ENCODE data around the gene TCERG1L. TPM values are rescaled to one million over a fixed set of nuclear protein-coding genes. Genes with fewer than 3 reads are reported as not detected.

TCERG1L gene
- polyA plus RNA-seq, 1 donor from 2014 or later: 0.53 TPM

GRCh38 chr10:131109726-131110125, 201.8 kb downstream of the TCERG1L start:
- Histone ChIP-seq H3K79me2 (replicated peaks; ENCODE audit: insufficient read depth, low read length) (no peaks in the 10 kb centered on the region), H4K20me1 (ENCODE audit: insufficient read depth) (no peaks in the 10 kb centered on the region), H3K9me2 (ENCODE audit: insufficient read depth, low read length) (no peaks in the 10 kb centered on the region), H3F3A (ENCODE audit: insufficient read depth, low read length, poor library complexity, severe bottlenecking) (no peaks in the 10 kb centered on the region), H3K27me3 (ENCODE audit: insufficient read depth, low read depth, low read length) (no peaks in the 10 kb centered on the region), H3K9ac (ENCODE audit: low read length) (no peak overlapping the region), H3K4me3 (ENCODE audit: low read length) (no peak overlapping the region), H3K36me3 (ENCODE audit: insufficient read depth, low read length) (no peaks in the 10 kb centered on the region), H2AFZ (ENCODE audit: low read depth, low read length) (no peak overlapping the region), H3K27ac (ENCODE audit: low read length) (no peak overlapping the region), H3K9me3 (ENCODE audit: low read length) (no peaks in the 10 kb centered on the region), H3K4me2 (ENCODE audit: low read length) (no peak overlapping the region)
- no peak for TF ChIP-seq EP300 (conservative IDR thresholded peaks at IDR 0.05; ENCODE audit: poor library complexity, severe bottlenecking)
- no peak for TF ChIP-seq RAD21 (conservative IDR thresholded peaks at IDR 0.05)
- TF ChIP-seq TAF1 (IDR thresholded peaks at IDR 0.05; ENCODE audit: low read depth): no peak
- no peak for TF ChIP-seq CTCF (IDR thresholded peaks at IDR 0.05; ENCODE audit: poor library complexity, severe bottlenecking)
- TF ChIP-seq POLR2AphosphoS5 (IDR thresholded peaks at IDR 0.05): no peak
- TF ChIP-seq, protein P1, sequence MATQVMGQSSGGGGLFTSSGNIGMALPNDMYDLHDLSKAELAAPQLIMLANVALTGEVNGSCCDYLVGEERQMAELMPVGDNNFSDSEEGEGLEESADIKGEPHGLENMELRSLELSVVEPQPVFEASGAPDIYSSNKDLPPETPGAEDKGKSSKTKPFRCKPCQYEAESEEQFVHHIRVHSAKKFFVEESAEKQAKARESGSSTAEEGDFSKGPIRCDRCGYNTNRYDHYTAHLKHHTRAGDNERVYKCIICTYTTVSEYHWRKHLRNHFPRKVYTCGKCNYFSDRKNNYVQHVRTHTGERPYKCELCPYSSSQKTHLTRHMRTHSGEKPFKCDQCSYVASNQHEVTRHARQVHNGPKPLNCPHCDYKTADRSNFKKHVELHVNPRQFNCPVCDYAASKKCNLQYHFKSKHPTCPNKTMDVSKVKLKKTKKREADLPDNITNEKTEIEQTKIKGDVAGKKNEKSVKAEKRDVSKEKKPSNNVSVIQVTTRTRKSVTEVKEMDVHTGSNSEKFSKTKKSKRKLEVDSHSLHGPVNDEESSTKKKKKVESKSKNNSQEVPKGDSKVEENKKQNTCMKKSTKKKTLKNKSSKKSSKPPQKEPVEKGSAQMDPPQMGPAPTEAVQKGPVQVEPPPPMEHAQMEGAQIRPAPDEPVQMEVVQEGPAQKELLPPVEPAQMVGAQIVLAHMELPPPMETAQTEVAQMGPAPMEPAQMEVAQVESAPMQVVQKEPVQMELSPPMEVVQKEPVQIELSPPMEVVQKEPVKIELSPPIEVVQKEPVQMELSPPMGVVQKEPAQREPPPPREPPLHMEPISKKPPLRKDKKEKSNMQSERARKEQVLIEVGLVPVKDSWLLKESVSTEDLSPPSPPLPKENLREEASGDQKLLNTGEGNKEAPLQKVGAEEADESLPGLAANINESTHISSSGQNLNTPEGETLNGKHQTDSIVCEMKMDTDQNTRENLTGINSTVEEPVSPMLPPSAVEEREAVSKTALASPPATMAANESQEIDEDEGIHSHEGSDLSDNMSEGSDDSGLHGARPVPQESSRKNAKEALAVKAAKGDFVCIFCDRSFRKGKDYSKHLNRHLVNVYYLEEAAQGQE (IDR thresholded peaks at IDR 0.05; ENCODE audit: borderline replicate concordance): no peak

DNA sequence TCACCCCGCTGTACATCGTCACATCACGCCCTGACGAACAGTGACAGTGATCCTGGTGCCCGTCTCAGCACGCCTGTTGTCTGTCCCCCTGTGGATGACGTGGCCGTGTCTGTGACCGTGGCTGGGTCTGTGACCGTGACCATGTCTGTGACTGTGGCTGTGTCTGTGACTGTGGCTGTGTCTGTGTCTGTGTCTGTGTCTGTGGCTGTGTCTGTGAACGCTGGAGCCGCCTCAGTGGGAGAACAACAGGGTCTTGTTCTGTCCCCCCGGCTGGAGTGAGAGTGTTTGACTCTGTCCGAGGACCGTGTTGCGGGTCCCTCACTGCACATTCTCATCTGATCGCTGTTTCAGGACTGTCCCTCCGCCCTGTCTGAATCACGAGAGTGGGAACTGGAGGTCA, 202.2 kb downstream of the TCERG1L start:
- H3K9me2 ChIP-seq (ENCODE audit: insufficient read depth, low read length): no peaks in the 10 kb centered on the region
- H3K9me3 ChIP-seq (ENCODE audit: low read length): no peaks in the 10 kb centered on the region
- TF ChIP-seq CTCF (IDR thresholded peaks at IDR 0.05; ENCODE audit: poor library complexity, severe bottlenecking) (no peak), EP300 (conservative IDR thresholded peaks at IDR 0.05; ENCODE audit: poor library complexity, severe bottlenecking) (no peak), SMC3 (conservative IDR thresholded peaks at IDR 0.05; ENCODE audit: poor library complexity) (no peak), MXI1 (conservative IDR thresholded peaks at IDR 0.05; ENCODE audit: poor library complexity, severe bottlenecking) (no peak), TAF1 (IDR thresholded peaks at IDR 0.05; ENCODE audit: low read depth) (no peak), POLR2AphosphoS5 (IDR thresholded peaks at IDR 0.05) (no peak), EZH2 (IDR thresholded peaks at IDR 0.05; ENCODE audit: borderline replicate concordance, insufficient read depth, low read length, poor library complexity, severe bottlenecking) (no peak), RAD21 (conservative IDR thresholded peaks at IDR 0.05) (no peak)
- TF ChIP-seq, protein P1 (IDR thresholded peaks at IDR 0.05; ENCODE audit: borderline replicate concordance): no peak
- H3K36me3 ChIP-seq (ENCODE audit: insufficient read depth, low read length): no peaks in the 10 kb centered on the region
- H3K27me3 ChIP-seq (ENCODE audit: insufficient read depth, low read depth, low read length): no peaks in the 10 kb centered on the region
- no peak overlapping the region for H3K4me3 ChIP-seq (ENCODE audit: low read length)
- H3K27ac ChIP-seq (ENCODE audit: low read length): no peak overlapping the region
- H4K20me1 ChIP-seq (ENCODE audit: insufficient read depth): no peaks in the 10 kb centered on the region
- no peaks in the 10 kb centered on the region for H3K79me2 ChIP-seq (replicated peaks; ENCODE audit: insufficient read depth, low read length)
- H2AFZ ChIP-seq (ENCODE audit: low read depth, low read length): no peak overlapping the region
- no peak overlapping the region for H3K9ac ChIP-seq (ENCODE audit: low read length)
- no peaks in the 10 kb centered on the region for H3F3A ChIP-seq (ENCODE audit: insufficient read depth, low read length, poor library complexity, severe bottlenecking)
- H3K4me2 ChIP-seq (ENCODE audit: low read length): no peak overlapping the region
